ENCODE data around the gene PRR20A. TPM values are rescaled to one million over a fixed set of nuclear protein-coding genes. Genes with fewer than 3 reads are reported as not detected.
"Not testable (repeated sequence)": the region's sequence is repeated elsewhere in the genome, so short reads cannot be mapped to it uniquely, and the experiment has no call there.

The PRR20A gene
- not detected in 2 replicates for total RNA-seq (2012; rRNA removed)
- not detected in 2 replicates for polyA plus RNA-seq (2012; rRNA removed)
- not detected in 2 replicates for polyA plus RNA-seq (2012; cell fraction: cytosol; rRNA removed)
- not detected in 2 replicates for polyA plus RNA-seq (2012; cell fraction: nucleus; rRNA removed; ENCODE audit: low replicate concordance)
- not detected for Bru-seq, nascent RNA
- BruChase-seq, experiment 1, labeled RNA remaining after a 6-hour chase, result not detected
- BruChase-seq, experiment 2, labeled RNA remaining after a 2-hour chase, result not detected
- long read RNA-seq, result 0 reads

DNA sequence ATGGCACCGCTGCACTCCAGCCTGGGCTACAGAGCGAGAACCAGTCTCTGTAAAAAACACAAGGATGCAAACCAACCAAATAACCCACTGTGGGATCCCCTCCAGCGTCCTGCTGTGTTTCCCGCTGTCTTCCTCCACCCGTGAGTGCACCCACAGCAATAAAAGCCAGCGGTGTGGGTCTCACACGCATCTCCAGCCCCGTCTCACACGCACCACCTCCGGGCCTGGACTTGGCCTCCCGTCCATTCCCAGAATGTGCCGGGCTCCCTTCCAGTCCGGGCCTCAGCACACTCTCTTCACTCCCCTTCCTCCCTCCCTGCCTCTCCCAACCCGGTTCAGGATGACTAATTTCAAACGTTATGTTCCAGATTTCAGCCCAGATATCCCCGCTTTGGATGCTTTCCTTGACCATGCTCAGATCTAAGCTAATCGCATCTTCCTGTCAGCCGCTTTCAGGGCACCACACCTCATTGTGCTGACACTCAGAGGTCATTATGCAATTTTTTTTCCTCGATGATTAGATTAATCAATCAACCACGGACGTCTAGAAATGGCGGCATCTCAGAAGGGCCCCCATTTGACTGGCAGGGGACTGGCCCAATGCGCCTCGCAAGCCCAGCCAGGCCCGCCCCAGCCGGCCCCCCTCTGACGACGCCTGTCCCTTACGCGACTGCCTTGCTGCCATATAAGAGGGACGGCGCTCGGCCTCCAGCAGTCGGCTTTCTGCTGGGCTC, at the start of gene PRR20A:
Gene PRR20A (plus strand): TSS at position 684 of the 734 bp plus-strand sequence. CDS start 387 bp downstream, outside the sequence.
- BruUV-seq (replicated peaks); H2BK15ac ChIP-seq (ENCODE audit: low read depth, low read length); H2BK20ac ChIP-seq (ENCODE audit: low read depth, low read length); H3K4ac ChIP-seq (ENCODE audit: low read depth, low read length); H3K4me2 ChIP-seq (ENCODE audit: low read depth, low read length); H3K14ac ChIP-seq (replicated peaks; ENCODE audit: low read depth, low read length); H3K27ac ChIP-seq (ENCODE audit: insufficient read depth, low read length); dilution Hi-C loops (cut with HindIII; ENCODE audit: low sequenced_read_pairs, unreplicated experiment); H4K5ac ChIP-seq (ENCODE audit: low read depth, low read length); H2AK5ac ChIP-seq (ENCODE audit: low read depth, low read length); H3K9ac ChIP-seq (ENCODE audit: low read depth, low read length); H4K8ac ChIP-seq (ENCODE audit: low read depth in 2 of 2, low read length in 2 of 2); H2AFZ ChIP-seq (replicated peaks; ENCODE audit: low read length, poor library complexity); H3K9me3 ChIP-seq (ENCODE audit: control insufficient read depth, insufficient read depth, low read length); CTCF ChIA-PET; H2BK120ac ChIP-seq (ENCODE audit: low read depth, low read length); H3K4me1 ChIP-seq (ENCODE audit: control insufficient read depth, insufficient read depth, low read length); H2BK5ac ChIP-seq (ENCODE audit: low read depth, low read length, poor library complexity, severe bottlenecking); H4K20me1 ChIP-seq (ENCODE audit: insufficient read depth, low read length); in situ Hi-C loops (cut with MboI; ENCODE audit: low sequenced_read_pairs); POLR2A ChIA-PET (ENCODE audit: unreplicated experiment); H3K36me3 ChIP-seq (ENCODE audit: control insufficient read depth, insufficient read depth, low read length); H3K56ac ChIP-seq (ENCODE audit: extremely low read depth, insufficient read depth, low read length); DNase-seq; H3K4me3 ChIP-seq (ENCODE audit: insufficient read depth, low read depth, low read length); H3K9me1 ChIP-seq (ENCODE audit: insufficient read depth, low read length); H2AK9ac ChIP-seq (replicated peaks; ENCODE audit: low read depth, low read length, poor library complexity); H3K27me3 ChIP-seq (ENCODE audit: control insufficient read depth, insufficient read depth, low read length); H3K23ac ChIP-seq (ENCODE audit: low read depth, low read length); intact Hi-C loops (cut with micrococcal nuclease); ATAC-seq (ENCODE audit: low read depth); H3K18ac ChIP-seq (ENCODE audit: low read depth, low read length); H3K79me1 ChIP-seq (ENCODE audit: low read depth in 1 of 2, low read length in 2 of 2); H4K91ac ChIP-seq (ENCODE audit: insufficient read depth, low read depth, low read length): not testable (repeated sequence)
- no CpG with 5 or more reads among the region's 34 CpGs for whole genome bisulfite sequencing, 2 experiments (ENCODE audit: extremely low coverage in 2 of 2, insufficient read length in 1 of 2)

All from IMR-90 (cell line).